Measurements from ENCODE around the gene NOX4. TPM values are rescaled to one million over a fixed set of nuclear protein-coding genes. Genes with fewer than 3 reads are reported as not detected.

NOX4 gene
- total RNA-seq, 1 donor from 2014 or later = 11.5 TPM

- Mint-ChIP-seq H3K36me3 (ENCODE audit: low read depth, unreplicated experiment) (no peaks in the 10 kb centered on the region), H3K4me1 (ENCODE audit: unreplicated experiment) (no peaks in the 10 kb centered on the region), H3K4me3 (ENCODE audit: unreplicated experiment) (no peak overlapping the region), H3K27me3 (ENCODE audit: unreplicated experiment) (no peaks in the 10 kb centered on the region), H3K27ac (ENCODE audit: unreplicated experiment) (no peak overlapping the region), H3K9me3 (ENCODE audit: unreplicated experiment) (no peaks in the 10 kb centered on the region)
- DNase-seq (ENCODE audit: low spot score) = no peak
- TF ChIP-seq CTCF (IDR thresholded peaks at IDR 0.05; ENCODE audit: unreplicated experiment) = no peak
Measured at GRCh38 chr11:89456681-89457080, 34.5 kb downstream of the NOX4 start.

- H3K27me3 Mint-ChIP-seq (ENCODE audit: unreplicated experiment) = no peaks in the 10 kb centered on the region
- DNase-seq (ENCODE audit: low spot score) = no peak
- no peaks in the 10 kb centered on the region for H3K36me3 Mint-ChIP-seq (ENCODE audit: low read depth, unreplicated experiment)
- no peaks in the 10 kb centered on the region for H3K4me1 Mint-ChIP-seq (ENCODE audit: unreplicated experiment)
- no peak for TF ChIP-seq CTCF (IDR thresholded peaks at IDR 0.05; ENCODE audit: unreplicated experiment)
- no peak overlapping the region for H3K27ac Mint-ChIP-seq (ENCODE audit: unreplicated experiment)
- H3K4me3 Mint-ChIP-seq (ENCODE audit: unreplicated experiment) = no peak overlapping the region
- H3K9me3 Mint-ChIP-seq (ENCODE audit: unreplicated experiment) = no peaks in the 10 kb centered on the region
Measured at GRCh38 chr11:89452780-89453179, 38.4 kb downstream of the NOX4 start.

GRCh38 chr11:89447845-89448244, 43.3 kb downstream of the NOX4 start:
- no peak overlapping the region for H3K4me3 Mint-ChIP-seq (ENCODE audit: unreplicated experiment)
- TF ChIP-seq CTCF (IDR thresholded peaks at IDR 0.05; ENCODE audit: unreplicated experiment) = no peak
- H3K9me3 Mint-ChIP-seq (ENCODE audit: unreplicated experiment) = no peaks in the 10 kb centered on the region

GRCh38 chr11:89443361-89444322, 47.5 kb downstream of the NOX4 start:
- Mint-ChIP-seq H3K9me3 (ENCODE audit: unreplicated experiment) (no peaks in the 10 kb centered on the region), H3K27me3 (ENCODE audit: unreplicated experiment) (peaks cover 2% of the 10 kb centered on the region), H3K27ac (ENCODE audit: unreplicated experiment) (no peak overlapping the region), H3K36me3 (ENCODE audit: low read depth, unreplicated experiment) (no peaks in the 10 kb centered on the region), H3K4me3 (ENCODE audit: unreplicated experiment) (no peak overlapping the region), H3K4me1 (ENCODE audit: unreplicated experiment) (peaks cover 24% of the 10 kb centered on the region)
- no peak for TF ChIP-seq CTCF (IDR thresholded peaks at IDR 0.05; ENCODE audit: unreplicated experiment)
- no peak for DNase-seq (ENCODE audit: low spot score)

More at GRCh38 chr11:89447845-89448244, 43.3 kb downstream of the NOX4 start:
- Mint-ChIP-seq H3K4me1 (ENCODE audit: unreplicated experiment) (peaks cover 16% of the 10 kb centered on the region), H3K27ac (ENCODE audit: unreplicated experiment) (no peak overlapping the region), H3K27me3 (ENCODE audit: unreplicated experiment) (peaks cover 2% of the 10 kb centered on the region), H3K36me3 (ENCODE audit: low read depth, unreplicated experiment) (no peaks in the 10 kb centered on the region)
- DNase-seq (ENCODE audit: low spot score) = no peak

GRCh38 chr11:89442801-89443200, 48.4 kb downstream of the NOX4 start:
- Mint-ChIP-seq H3K4me1 (ENCODE audit: unreplicated experiment) (peaks cover 24% of the 10 kb centered on the region), H3K27ac (ENCODE audit: unreplicated experiment) (no peak overlapping the region), H3K27me3 (ENCODE audit: unreplicated experiment) (peaks cover 2% of the 10 kb centered on the region), H3K9me3 (ENCODE audit: unreplicated experiment) (no peaks in the 10 kb centered on the region), H3K36me3 (ENCODE audit: low read depth, unreplicated experiment) (no peaks in the 10 kb centered on the region), H3K4me3 (ENCODE audit: unreplicated experiment) (no peak overlapping the region)
- no peak for TF ChIP-seq CTCF (IDR thresholded peaks at IDR 0.05; ENCODE audit: unreplicated experiment)
- no peak for DNase-seq (ENCODE audit: low spot score)

Data from endothelial cell (in vitro differentiated cells).